HG02973 (cell line): ENCODE measurements around the gene LRCH1.

Source experiments
- ATAC-seq: cut with Tn5 transposase; IDR thresholded peaks from one replicate; pipeline ENCODE4 v1.9.1; 2021; ENCODE audit warnings: moderate library complexity; ENCODE audit not compliant: unreplicated experiment

LRCH1 gene

GRCh38 chr13:46561691-46562090 lies 8.7 kb downstream of the LRCH1 start:
- no peak for ATAC-seq

DNA sequence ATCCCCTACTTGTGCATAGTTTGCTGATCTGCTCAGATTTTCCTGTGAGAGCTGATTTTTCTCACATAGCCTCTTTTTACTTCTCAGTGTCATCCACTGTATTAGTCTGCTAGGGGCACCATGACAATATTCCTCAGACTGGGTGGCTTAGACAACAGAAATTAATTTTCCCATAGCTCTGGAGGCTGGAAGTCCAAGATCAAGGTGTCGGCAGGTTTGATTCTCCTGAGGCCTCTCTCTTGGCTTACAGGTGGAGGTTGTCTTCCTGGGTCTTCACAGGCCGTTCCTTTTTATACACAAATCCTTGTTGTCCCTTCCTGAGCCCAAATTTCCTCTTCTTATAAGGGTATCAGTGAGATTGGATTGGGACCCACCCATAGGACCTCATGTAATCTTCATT lies 9.2 kb downstream of the LRCH1 start:
- ATAC-seq: no peak

DNA sequence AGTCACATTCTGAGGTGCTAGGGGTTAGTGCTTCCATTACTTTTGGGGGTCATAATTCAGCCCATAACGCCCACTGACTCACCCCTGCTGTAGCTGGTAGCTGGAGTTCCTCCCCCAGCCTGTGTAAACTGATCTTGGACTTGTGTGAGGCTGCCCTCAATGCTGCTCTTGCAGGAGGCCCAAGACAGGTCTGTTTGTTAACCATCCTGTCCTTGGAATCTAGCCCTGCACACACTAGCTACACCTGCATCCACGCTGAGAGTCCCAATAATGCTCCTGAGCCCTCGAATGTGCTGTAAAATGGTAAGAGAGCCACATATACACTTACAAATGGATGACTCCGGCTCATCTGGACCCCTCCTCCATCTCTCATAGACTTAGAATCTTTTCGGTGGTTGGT lies 9.6 kb downstream of the LRCH1 start:
- no peak for ATAC-seq

DNA sequence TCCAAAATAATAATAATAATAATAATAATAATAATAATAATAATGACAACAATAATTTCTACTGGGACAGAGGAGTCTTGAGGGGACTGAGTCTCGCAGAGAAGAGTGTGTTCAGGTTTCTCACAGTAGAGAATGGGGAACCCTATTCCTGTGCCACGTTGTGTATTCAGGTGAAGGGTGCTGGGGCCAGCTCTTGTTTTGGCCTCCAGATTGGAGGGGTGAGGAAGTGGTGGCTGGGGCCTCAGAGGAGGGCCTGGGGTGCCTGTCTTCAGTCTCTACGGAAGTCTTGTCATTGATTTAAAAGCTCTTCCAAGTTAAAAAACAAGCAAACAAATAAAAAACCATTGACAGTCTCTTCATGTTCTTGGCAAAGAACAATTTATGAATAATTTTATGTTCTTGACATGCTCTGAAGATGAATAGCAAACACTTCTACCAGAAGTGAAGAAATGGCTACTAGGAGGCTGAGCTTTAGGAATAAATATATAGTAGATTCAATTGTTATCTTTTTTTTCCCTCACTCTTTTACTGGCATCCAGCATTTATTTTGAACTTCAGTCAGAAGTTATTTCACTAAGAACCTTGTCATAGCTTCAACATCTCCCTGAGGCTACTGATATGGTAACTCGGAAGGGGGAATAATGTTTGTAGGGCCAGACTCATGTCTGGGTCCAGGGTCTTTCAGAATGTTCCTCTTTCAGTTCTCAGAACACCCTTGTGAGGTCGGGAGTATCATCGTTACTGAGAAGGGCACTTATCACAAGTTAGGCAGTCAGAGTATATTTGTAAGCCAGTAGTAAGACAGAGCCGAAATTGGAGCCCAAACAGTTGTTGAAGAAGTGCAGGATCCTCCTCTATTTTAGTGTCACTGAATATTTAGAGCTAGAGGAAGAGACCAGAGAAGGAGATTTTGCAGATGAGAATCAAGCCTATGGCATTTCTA lies 13.1 kb downstream of the LRCH1 start:
- no peak for ATAC-seq

GRCh38 chr13:46567671-46568070 lies 14.7 kb downstream of the LRCH1 start:
- ATAC-seq: no peak

DNA sequence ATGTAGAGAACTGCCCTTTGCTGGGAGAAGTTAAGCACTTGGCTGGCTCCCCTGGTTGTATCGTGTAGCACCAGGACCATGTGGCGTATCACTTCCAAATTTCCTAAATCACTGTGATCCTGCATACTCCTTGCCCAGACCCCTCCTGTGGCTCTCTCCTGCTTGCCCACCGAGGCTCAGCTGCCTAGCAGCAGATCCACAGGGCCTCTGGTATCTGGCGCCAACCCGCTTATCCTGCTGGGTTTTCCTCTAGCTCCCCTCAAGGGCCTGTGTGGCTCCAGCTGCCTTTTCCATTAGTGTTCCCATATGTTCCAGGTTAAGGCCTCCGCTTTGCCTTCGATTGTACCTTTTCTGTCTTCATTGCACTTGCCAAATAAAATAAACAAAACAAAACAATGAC lies 16.5 kb downstream of the LRCH1 start:
- ATAC-seq: no peak

DNA sequence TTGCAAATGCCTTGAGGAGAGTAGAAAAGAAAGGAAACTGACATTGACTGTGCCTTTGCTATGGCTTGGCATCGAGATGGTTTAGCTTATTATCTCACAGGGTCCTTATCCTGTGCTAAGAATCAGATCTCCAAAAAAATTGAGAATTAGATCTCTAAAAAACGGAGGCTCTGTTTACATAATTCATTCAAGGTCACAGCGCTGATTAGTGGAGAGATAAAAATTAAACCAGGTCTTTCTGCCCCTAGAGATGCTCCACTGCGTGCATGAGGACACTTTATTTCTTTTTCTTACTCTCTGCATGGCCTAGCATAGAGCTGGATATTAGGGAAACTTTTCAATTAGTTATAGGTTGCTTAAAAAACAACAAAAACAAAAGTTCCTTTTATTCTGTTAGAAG lies 17.3 kb downstream of the LRCH1 start:
- ATAC-seq: no peak

GRCh38 chr13:46571189-46571908 lies 18.4 kb downstream of the LRCH1 start:
- peak; percentile 53 for ATAC-seq

- ATAC-seq: no peak
Observed at GRCh38 chr13:46571909-46572595, 19.1 kb downstream of the LRCH1 start.

DNA sequence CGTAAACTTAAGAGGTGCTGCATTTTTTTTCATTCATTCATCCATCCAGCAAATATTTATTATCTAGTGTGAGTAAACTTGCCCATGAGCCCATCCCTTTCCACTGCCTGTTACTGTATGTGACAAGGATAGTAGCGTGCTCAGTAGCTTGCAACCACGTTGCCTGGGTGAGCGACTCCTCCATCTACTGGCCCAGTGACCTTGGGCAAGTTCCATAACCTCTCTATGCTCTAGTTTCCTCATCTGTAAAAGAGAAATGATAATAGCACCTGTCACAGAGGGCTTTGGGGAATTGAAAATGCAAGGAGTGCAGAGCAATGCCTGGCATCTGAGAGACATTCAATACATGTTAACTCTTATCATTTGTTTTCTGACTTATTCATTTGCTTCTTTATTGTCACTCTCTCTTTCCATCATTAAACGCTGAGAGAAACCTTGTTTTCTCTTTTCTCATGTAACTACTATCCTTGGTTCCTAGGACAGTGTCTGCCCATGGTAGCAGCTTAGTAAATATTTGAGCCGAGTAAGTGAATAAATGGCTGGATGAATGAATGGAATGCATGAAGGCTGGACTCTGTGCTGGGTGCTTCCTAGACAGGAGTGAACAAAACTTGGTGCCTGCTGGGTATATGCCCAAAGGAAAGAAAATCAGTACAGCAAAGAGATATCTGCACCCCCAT lies 19.9 kb downstream of the LRCH1 start:
- no peak for ATAC-seq

DNA sequence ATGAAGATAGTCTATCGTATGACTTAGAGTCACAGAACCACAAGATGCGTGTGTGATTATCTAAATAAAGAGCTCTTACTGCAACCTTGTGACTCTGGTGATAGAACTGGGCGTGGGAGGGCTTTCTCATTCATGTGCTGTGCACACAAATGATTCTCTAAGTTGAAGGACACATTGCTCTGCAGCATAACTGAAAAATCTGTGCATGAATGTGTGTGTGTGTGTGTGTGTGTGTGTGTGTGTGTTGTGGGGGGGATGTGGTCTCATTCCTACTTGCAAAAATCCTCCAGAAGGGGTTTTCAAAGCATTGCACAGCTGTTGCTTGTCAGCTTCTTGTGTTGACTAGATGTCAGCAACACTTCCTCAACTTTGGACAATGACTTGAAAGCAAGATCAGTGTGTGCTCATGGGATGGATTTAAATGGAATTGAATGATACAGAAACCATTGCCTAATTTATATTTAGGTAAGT lies 22.4 kb downstream of the LRCH1 start:
- no peak for ATAC-seq

- ATAC-seq: no peak
Observed at GRCh38 chr13:46575818-46576221, 22.9 kb downstream of the LRCH1 start.

DNA sequence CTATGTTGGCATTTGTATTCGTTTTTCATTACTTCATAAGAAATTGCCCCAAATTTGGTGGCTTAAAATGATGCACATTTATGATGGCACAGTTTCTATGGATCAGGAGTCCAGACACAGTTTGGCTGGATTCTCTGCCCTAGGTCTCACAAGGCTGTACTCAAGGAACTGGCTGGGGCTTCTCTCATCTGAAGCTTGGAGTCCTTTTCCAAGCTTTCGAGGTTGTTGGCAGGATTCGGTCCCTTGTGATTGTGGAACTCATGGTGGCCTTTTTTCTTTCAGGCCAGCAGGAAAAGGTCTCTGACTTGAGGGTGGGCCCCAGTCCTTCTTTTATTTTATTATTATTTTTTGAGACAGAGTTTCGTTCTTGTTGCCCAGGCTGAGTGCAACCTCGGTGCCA lies 23.8 kb downstream of the LRCH1 start:
- ATAC-seq: no peak

DNA sequence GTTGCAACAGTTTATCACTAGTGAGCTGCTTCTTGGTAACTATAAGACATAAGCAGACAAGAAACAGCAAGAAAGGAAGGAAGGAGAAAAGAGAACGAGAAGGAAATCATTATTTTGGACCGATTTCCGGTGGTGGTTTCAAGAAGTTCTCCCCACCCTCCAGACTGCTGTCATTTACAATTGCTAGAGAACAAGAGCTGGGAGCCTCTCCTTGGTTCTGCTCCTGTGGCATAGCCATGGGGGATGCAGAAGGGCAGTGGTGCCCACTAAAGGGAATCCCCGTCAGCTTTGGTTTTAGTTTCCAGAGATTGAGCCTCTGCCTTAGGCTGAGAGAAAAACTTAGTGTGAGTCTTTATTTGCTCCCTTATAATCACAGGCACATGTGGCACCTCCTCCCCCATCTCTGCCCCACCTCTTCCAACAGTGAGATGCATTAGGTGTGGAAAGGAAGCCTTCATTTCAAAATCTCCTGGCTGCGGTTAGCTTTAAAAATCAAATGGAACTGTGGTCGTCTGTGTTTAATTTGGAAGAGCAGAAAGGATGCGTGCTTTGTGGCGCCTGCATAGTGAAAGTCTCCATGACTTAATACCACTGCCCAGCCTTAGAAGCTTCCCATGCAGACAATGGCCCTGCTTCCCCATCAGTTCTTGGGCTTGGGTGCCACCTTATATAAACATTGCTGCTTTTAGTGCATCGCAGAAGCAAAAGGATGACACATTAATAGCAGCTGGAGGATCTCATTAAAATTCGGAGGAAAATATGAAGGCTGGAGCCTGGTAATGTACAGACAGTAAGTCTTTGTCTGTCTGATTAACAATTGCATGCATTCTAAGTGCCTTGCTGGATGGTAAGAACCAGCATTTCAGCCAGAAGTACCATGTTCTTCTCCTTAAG lies 25.0 kb downstream of the LRCH1 start:
- peak; percentile 17 for ATAC-seq

DNA sequence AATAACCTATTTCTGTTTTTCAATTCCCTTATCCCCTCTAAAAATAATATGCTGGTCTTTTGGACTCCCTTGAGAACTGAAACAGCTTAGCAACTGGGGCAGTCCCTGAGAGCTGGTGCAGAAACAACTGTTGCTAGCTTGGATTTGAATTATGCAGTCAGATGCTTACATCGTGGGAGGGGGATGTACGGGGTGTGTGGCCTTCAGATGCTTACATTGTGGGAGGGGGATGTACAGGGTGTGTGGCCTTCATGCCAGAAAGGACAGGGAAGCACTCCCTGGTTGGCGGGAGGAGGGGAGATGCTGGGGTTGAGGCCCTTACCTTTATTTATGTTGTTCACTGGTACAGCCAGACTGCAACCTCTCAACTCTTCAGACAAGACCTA lies 25.6 kb downstream of the LRCH1 start:
- peak; percentile 43 for ATAC-seq

DNA sequence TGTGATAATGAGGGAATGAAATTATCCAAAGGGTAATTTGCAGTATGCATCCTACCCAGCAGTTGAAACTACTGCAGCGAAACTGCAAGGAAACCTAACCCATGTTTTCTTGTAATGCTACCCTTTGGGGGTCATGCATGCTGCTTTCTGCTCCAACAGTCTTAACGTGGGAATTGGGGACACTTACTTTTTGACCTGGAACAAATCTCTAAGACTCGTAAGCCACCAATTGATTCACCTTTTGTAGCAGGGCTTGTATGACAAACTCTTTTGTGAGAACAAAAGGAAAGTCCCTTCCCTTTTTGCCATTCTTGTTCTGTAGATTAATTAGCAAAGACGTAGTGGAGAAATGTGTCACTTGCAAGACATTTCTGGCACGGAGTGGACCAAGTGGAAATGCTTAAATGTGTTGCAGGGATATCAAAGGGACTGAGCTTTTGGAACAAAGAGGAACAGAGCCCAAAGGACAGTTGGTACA lies 27.4 kb downstream of the LRCH1 start:
- ATAC-seq: no peak

GRCh38 chr13:46582190-46582589 lies 29.2 kb downstream of the LRCH1 start:
- ATAC-seq: no peak

- no peak for ATAC-seq
Observed at GRCh38 chr13:46586751-46587514, 34.0 kb downstream of the LRCH1 start.

GRCh38 chr13:46587807-46588418 lies 34.9 kb downstream of the LRCH1 start:
- peak; percentile 52 for ATAC-seq
